ENCODE measurements around the gene CCDC171.

Gene CCDC171

DNA sequence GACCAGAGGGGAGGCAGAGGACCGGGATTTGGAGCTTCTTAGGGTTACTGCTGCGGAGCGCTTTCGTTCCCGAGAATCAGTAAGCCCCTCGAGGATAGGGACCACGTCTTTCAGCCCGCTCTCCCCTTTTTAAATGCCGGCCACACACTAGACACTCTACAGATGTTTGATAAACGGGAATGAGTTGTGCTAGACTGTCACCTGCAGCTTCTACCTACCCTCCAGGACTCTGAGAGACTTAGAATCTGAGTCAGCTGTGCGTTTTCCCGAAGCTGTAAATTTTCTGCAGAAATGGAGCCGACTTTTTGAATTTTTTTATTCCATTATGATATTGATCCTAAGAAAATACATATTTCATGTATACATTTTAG, 670 bp downstream of the CCDC171 start:
- peaks cover 10% of the 10 kb centered on the region for H3K4me1 ChIP-seq (ENCODE audit: low read length)
- H3K4me2 ChIP-seq (ENCODE audit: low read length), result peak overlapping the region; percentile 100
- H4K20me1 ChIP-seq (ENCODE audit: insufficient read depth, low read length), result no peaks in the 10 kb centered on the region
- H3K9me3 ChIP-seq (ENCODE audit: insufficient read depth, low read length), result no peaks in the 10 kb centered on the region
- H3K27me3 ChIP-seq (ENCODE audit: low read depth, low read length), result peaks cover 8% of the 10 kb centered on the region; the same call in 1 of the 2 replicates
- peak overlapping the region; percentile 98 for H3K4me3 ChIP-seq (ENCODE audit: low read length)
- H3K36me3 ChIP-seq (replicated peaks; ENCODE audit: low read depth, low read length), result no peaks in the 10 kb centered on the region
- no peak overlapping the region for H3K27ac ChIP-seq (ENCODE audit: low read length)
- H3K79me2 ChIP-seq (ENCODE audit: low read length), result no peaks in the 10 kb centered on the region
- peak overlapping the region; percentile 97 for H2AFZ ChIP-seq (ENCODE audit: low read depth, low read length)
- TF ChIP-seq EZH2phosphoT487 (IDR thresholded peaks at IDR 0.05; ENCODE audit: low read depth), result no peak
- TF ChIP-seq, protein P1, sequence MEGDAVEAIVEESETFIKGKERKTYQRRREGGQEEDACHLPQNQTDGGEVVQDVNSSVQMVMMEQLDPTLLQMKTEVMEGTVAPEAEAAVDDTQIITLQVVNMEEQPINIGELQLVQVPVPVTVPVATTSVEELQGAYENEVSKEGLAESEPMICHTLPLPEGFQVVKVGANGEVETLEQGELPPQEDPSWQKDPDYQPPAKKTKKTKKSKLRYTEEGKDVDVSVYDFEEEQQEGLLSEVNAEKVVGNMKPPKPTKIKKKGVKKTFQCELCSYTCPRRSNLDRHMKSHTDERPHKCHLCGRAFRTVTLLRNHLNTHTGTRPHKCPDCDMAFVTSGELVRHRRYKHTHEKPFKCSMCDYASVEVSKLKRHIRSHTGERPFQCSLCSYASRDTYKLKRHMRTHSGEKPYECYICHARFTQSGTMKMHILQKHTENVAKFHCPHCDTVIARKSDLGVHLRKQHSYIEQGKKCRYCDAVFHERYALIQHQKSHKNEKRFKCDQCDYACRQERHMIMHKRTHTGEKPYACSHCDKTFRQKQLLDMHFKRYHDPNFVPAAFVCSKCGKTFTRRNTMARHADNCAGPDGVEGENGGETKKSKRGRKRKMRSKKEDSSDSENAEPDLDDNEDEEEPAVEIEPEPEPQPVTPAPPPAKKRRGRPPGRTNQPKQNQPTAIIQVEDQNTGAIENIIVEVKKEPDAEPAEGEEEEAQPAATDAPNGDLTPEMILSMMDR (IDR thresholded peaks at IDR 0.05; ENCODE audit: low read depth, low read length), result no peak
- peak overlapping the region; percentile 89 for H3K9ac ChIP-seq (ENCODE audit: low read length)

DNA sequence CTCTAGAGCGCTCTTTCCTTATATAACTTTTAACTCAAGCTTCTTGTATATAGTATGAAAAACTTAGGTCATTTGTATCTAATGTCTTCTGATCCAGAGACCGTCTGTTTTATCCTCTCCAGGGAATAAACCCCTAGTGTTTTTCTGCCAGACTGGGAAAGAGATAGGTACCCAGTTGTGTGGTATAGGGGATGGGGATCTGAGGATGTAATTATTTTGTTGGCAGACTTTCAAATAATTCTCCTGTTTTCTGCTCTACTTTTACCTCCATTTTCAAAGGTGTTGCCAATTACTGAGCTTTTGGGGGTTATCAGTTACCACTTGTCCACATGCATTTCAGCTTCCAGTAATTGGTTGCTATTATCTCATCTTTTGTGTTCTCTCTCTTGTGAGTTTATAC, 17.9 kb downstream of the CCDC171 start:
- H3K79me2 ChIP-seq (ENCODE audit: low read length), result no peaks in the 10 kb centered on the region
- H3K4me2 ChIP-seq (ENCODE audit: low read length), result no peak overlapping the region
- H4K20me1 ChIP-seq (ENCODE audit: insufficient read depth, low read length), result no peaks in the 10 kb centered on the region
- H3K27me3 ChIP-seq (ENCODE audit: low read depth, low read length), result no peaks in the 10 kb centered on the region
- TF ChIP-seq EZH2phosphoT487 (IDR thresholded peaks at IDR 0.05; ENCODE audit: low read depth), result no peak
- no peak overlapping the region for H3K4me3 ChIP-seq (ENCODE audit: low read length)
- H2AFZ ChIP-seq (ENCODE audit: low read depth, low read length), result no peak overlapping the region
- H3K27ac ChIP-seq (ENCODE audit: low read length), result no peak overlapping the region
- H3K4me1 ChIP-seq (ENCODE audit: low read length), result no peaks in the 10 kb centered on the region
- no peak overlapping the region for H3K9ac ChIP-seq (ENCODE audit: low read length)
- no peaks in the 10 kb centered on the region for H3K36me3 ChIP-seq (replicated peaks; ENCODE audit: low read depth, low read length)
- no peaks in the 10 kb centered on the region for H3K9me3 ChIP-seq (ENCODE audit: insufficient read depth, low read length)

DNA sequence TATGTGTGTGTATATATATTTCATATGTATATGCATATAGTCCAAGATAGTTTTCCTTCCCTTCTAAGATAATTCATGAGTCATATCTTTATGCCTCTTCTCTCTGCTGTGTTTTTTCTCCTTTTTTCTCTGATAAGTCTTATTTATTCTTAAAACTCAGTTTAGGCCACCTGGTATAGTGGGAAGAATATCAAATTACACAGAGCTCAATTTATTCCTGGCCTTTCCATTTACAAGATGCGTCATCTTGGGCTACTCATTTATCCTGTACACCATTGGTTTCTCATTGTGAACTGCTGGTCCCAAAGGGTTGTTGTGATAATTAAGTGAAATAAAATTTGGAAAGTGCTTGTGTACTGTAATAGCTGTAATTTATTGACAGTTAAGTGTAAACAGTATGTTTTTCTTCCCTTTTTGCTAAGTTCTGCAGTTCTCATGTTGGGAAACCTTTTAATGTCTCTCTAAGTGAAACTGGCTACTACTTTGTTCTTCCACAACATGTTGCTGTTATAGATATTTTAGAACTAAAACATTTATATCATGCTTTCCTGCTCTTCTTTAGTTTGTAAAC, 19.4 kb downstream of the CCDC171 start:
- TF ChIP-seq EZH2phosphoT487 (IDR thresholded peaks at IDR 0.05; ENCODE audit: low read depth), result no peak
- TF ChIP-seq, protein P1 (IDR thresholded peaks at IDR 0.05; ENCODE audit: low read depth, low read length), result no peak

DNA sequence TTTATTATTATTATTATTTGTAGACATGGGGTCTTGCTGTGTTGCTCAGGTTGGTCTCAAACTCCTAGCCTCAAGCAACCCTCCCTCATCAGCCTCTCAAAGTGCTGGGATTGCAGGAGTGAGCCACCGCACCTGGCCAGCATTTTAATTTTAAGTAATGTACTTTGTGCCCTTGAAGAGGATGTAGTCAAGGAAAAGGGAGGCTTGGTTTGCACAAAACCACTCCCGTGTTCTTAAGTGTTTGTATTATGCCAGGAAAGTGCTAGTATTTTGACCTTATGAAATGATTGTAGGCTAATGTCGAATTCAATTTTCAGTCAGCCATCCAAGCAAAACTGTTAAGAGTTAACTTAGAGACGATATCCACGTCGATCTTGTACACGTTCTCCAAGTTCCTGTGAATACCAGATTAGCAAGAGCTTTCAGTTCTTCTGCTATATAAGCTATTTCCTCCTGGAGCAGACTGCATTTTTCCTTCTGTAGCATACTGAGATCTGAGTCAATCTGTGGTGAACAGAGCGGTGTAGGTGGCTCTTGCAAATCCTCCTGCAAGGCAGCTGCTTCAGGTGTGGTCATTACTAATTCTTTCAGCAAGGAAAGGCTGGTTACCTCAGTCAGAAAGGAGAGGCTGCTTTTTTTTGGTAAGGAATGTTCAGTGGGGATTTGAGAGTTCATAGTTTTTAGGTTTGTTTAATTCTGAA, 23.7 kb downstream of the CCDC171 start:
- TF ChIP-seq, protein P1 (IDR thresholded peaks at IDR 0.05; ENCODE audit: low read depth, low read length), result no peak
- no peak for TF ChIP-seq EZH2phosphoT487 (IDR thresholded peaks at IDR 0.05; ENCODE audit: low read depth)
- no peak overlapping the region for H3K4me2 ChIP-seq (ENCODE audit: low read length)
- H3K9ac ChIP-seq (ENCODE audit: low read length), result no peak overlapping the region
- H3K27ac ChIP-seq (ENCODE audit: low read length), result no peak overlapping the region
- H2AFZ ChIP-seq (ENCODE audit: low read depth, low read length), result no peak overlapping the region
- no peaks in the 10 kb centered on the region for H3K36me3 ChIP-seq (replicated peaks; ENCODE audit: low read depth, low read length)
- no peaks in the 10 kb centered on the region for H3K27me3 ChIP-seq (ENCODE audit: low read depth, low read length)
- no peaks in the 10 kb centered on the region for H3K9me3 ChIP-seq (ENCODE audit: insufficient read depth, low read length)
- no peaks in the 10 kb centered on the region for H4K20me1 ChIP-seq (ENCODE audit: insufficient read depth, low read length)
- no peaks in the 10 kb centered on the region for H3K79me2 ChIP-seq (ENCODE audit: low read length)
- H3K4me3 ChIP-seq (ENCODE audit: low read length), result no peak overlapping the region
- no peaks in the 10 kb centered on the region for H3K4me1 ChIP-seq (ENCODE audit: low read length)

More for the DNA sequence above, 19.4 kb downstream of the CCDC171 start:
- Histone ChIP-seq H4K20me1 (ENCODE audit: insufficient read depth, low read length) (no peaks in the 10 kb centered on the region), H3K79me2 (ENCODE audit: low read length) (no peaks in the 10 kb centered on the region), H2AFZ (ENCODE audit: low read depth, low read length) (no peak overlapping the region), H3K4me2 (ENCODE audit: low read length) (no peak overlapping the region), H3K4me3 (ENCODE audit: low read length) (no peak overlapping the region), H3K27me3 (ENCODE audit: low read depth, low read length) (no peaks in the 10 kb centered on the region), H3K4me1 (ENCODE audit: low read length) (no peaks in the 10 kb centered on the region), H3K36me3 (replicated peaks; ENCODE audit: low read depth, low read length) (no peaks in the 10 kb centered on the region), H3K9me3 (ENCODE audit: insufficient read depth, low read length) (no peaks in the 10 kb centered on the region), H3K9ac (ENCODE audit: low read length) (no peak overlapping the region), H3K27ac (ENCODE audit: low read length) (no peak overlapping the region)
